NCI-H748 (cell line): ENCODE results near the gene CFAP107.
A peak's percentile ranks its signal among the peaks of the same experiment; 100 is the strongest.
"Not testable (repeated sequence)": the region's sequence is repeated elsewhere in the genome, so short reads cannot be mapped to it uniquely, and the experiment has no call there.

Source experiments
- DNase-seq: peaks from one replicate; lab custom pipeline; 2025; ENCODE audit not compliant: unreplicated experiment; lab: John Stamatoyannopoulos, UW

CFAP107 gene, protein sequence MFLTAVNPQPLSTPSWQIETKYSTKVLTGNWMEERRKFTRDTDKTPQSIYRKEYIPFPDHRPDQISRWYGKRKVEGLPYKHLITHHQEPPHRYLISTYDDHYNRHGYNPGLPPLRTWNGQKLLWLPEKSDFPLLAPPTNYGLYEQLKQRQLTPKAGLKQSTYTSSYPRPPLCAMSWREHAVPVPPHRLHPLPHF

GRCh38 chr1:12745992-12746323 is at the start of gene CFAP107:
TSS of gene CFAP107 (plus strand) at chr1:12746200. CDS start at chr1:12746431, 231 bp downstream.
- peak; percentile 53 for DNase-seq

DNA sequence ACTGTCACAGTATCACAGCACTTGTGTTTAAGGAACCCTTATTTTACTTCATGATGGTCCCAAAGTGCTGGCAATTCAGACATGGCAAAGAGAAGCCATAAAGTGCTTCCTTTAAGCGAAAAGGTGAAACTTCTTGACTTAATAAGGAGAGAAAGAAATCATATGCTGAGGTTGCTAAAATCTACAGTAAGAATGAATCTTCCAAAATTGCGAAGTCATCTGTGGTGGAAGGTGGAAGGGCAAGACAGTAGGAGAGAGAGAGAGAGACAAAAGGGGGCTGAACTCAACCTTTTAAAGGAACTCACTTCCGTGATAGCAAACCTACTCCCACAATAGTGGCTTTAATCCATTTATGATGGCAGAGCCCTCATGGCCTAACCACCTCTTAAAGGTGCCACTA is 49.3 kb upstream of the CFAP107 start:
- no peak for DNase-seq

GRCh38 chr1:12697397-12697796 is 48.6 kb upstream of the CFAP107 start:
- no peak for DNase-seq

GRCh38 chr1:12703821-12704451 is 42.1 kb upstream of the CFAP107 start:
- no peak for DNase-seq

DNA sequence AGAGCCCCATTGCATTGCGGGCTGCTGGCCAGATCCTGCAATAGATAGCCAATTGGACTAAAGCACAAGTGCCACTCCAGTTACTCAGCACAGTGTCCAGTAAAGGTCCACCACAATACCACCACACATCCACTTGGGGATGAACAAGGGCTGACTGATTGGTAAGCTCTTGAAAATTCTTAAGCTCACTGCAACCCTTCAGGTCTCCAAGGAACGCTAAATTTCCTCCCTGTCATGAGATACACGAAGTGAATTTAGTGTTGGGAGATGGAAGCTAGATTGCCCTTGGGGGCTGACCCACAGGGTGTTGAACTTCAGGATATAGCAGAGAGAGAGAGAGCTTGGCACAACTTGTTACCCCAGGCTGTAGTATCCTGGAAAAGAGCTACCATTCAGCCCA is 39.9 kb upstream of the CFAP107 start:
- no peak for DNase-seq

- DNase-seq: no peak
These were observed 37.5 kb upstream of the CFAP107 start for GRCh38 chr1:12708396-12709090.

DNA sequence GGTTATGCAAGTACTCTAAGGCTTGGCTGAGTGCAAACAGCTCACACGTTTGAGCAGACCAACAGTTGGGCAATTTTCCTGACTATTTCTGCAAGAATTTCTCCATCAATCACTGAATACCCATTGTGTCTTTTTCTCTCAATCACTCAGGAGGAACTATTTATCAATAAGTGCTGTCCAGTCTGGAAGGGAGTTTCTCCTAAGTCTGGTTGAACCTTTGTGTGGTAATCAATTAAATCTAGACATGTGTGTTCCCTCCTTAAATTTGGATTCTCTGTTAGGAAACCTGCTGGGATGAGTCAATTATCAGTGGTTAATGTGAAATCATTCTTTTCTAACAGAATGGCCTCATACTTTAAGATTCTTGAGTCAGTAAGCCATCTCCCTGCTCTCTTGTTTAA is 36.9 kb upstream of the CFAP107 start:
- no peak for DNase-seq

- no peak for DNase-seq
These were observed 36.3 kb upstream of the CFAP107 start for GRCh38 chr1:12709696-12710095.

DNA sequence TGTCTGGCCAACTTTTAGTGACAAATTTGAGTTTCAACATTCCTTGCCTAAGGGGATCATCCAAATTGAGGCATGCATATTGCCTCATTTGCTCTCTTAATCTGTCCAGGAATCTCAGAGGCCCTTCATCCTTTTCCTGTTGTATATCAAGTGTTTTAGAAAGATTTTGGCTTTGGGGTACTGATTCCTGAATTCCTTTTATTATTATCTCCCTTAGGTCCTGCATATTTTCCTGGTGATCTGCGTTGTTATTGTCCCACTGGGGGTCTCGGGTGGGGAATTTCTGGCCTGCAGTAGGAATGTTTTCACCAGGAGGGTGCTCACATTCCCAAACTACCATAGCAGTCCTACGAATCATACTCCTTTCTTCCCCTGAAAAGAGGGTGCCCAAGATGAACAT is 34.5 kb upstream of the CFAP107 start:
- DNase-seq: no peak

- DNase-seq: no peak
These were observed 33.9 kb upstream of the CFAP107 start for GRCh38 chr1:12712076-12712475.

GRCh38 chr1:12712929-12713328 is 33.1 kb upstream of the CFAP107 start:
- DNase-seq: no peak

DNA sequence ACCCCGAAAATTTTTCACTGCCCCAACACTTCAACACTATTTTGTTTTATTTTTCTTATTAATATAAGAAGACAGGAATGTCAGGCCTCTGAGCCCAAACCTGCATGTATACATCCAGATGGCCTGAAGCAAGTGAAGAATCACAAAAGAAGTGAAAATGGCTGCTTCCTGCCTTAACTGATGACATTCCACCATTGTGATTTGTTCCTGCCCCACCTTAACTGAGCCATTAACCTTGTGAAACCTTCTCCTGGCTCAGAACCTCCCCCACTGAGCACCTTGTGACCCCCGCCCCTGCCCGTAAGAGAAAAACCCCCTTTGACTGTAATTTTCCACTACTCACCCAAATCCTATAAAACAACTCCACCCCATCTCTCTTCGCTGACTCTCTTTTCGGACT is 32.3 kb upstream of the CFAP107 start:
- DNase-seq: not testable (repeated sequence)

- no peak for DNase-seq
These were observed 31.1 kb upstream of the CFAP107 start for GRCh38 chr1:12714710-12715475.

- no peak for DNase-seq
These were observed 30.0 kb upstream of the CFAP107 start, which contains the start of gene AADACL3 for GRCh38 chr1:12715896-12716437. TSS of gene AADACL3 (plus strand) at chr1:12716110. CDS start at chr1:12716177, 67 bp downstream.

DNA sequence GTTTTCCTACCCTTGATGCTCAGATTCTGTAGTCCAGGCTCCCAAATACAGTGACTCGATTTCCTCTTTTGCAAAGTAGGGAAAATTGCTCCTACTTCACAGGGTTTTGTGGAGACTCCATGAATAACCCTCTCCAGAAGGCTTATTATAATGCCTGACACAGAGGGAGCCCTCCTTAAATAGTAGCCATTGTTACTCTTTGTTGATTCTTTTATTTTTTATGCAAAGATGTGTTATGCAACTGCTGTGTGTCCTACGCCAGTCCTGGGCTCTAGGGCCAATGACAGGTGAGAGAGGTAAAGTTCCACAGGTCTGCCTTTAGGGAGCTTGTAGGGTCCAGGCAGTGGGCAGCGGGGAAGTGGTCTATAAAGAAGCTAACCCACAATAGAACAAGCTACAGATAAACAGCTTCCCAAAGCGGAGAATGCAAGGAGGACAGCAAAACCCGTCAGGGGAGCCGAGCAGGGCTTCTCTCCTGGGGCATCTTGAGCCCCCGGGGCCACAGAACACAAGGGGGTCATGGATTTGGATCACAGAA is 28.6 kb upstream of the CFAP107 start:
- no peak for DNase-seq

DNA sequence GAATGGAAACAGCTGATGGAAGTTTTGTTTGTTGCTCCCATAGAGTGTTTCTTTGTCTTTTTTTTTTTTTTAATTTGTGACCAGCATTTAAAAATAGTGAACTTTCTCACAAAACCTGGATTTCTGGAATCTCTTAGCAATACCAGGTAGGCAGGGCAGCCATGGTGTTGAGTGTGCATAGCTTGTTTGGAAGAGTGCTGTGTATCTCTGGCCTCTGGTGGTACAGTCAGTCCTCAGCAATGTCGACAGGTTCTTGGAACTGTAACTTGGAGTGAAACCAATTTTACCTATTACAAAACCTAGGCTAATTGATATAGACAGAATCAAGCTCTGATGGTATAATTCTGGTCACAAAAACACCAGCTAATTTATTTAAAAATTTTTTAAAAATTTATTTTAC is 23.4 kb upstream of the CFAP107 start:
- DNase-seq: no peak

DNA sequence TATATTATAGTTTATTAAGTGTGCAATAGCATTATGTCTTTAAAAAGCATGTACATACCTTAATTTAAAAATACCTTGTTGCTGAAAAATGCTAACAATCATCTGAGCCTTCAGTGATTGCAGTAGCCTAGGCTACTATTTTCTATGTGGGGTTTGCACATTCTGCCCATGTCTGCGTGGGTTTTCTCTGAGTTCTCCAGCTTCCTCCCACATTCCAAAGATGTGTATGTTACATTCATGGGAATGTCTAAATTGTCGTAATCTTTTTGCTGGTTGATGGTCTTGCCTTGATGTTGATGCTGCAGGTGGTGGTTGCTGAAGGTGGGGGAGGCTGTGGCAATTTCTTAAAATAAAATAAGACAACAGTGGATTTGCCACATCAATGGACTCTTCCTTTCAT is 17.6 kb upstream of the CFAP107 start:
- DNase-seq: no peak

GRCh38 chr1:12730156-12730555 is 15.8 kb upstream of the CFAP107 start:
- no peak for DNase-seq

DNA sequence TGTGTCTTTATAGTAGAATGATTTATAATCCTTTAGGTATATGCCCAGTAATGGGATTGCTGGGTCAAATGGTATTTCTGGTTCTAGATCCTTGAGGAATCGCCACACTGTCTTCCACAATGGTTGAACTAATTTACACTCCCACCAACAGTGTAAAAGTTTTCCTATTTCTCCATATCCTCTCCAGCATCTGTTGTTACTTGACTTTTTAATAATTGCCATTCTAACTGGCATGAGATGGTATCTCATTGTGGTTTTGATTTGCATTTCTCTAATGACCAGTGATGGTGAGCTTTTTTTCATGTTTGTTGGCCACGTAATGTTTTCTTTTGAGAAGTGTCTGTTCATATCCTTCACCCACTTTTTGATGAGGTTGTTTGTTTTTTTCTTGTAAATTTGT is 14.9 kb upstream of the CFAP107 start:
- not testable (repeated sequence) for DNase-seq

- no peak for DNase-seq
These were observed 11.3 kb upstream of the CFAP107 start for GRCh38 chr1:12734651-12735050.

GRCh38 chr1:12738934-12739333 is 7.1 kb upstream of the CFAP107 start:
- no peak for DNase-seq
